GM12865 (cell line): Measurements from ENCODE around the gene PLXNB2.

ENCODE experiments used
- DNase-seq: peaks from one replicate; pipeline ENCODE4 v3.0.0; 2010; ENCODE audit warnings: low read depth
- H3K4me3 ChIP-seq: 2 replicates; pipeline ENCODE4 v1.5.1; 2011; ENCODE audit warnings: mild to moderate bottlenecking, low read depth, low read length, control low read depth
- CTCF ChIP-seq: IDR thresholded peaks from 2 replicates; pipeline ENCODE4 v1.5.1; 2011; ENCODE audit warnings: low read length, control low read depth, low read depth, inconsistent platforms; ENCODE audit not compliant: insufficient read depth; ENCODE audit errors: missing control alignments

PLXNB2 gene

GRCh38 chr22:50257451-50258360, 49.7 kb downstream of the PLXNB2 start:
- no peak for DNase-seq
- no peak overlapping the region for H3K4me3 ChIP-seq
- TF ChIP-seq CTCF: no peak

GRCh38 chr22:50257041-50257440, 50.4 kb downstream of the PLXNB2 start:
- no peak for DNase-seq
- no peak overlapping the region for H3K4me3 ChIP-seq
- no peak for TF ChIP-seq CTCF

GRCh38 chr22:50256258-50256862, 51.1 kb downstream of the PLXNB2 start:
- TF ChIP-seq CTCF: no peak
- H3K4me3 ChIP-seq: no peak overlapping the region
- no peak for DNase-seq

GRCh38 chr22:50255607-50256006, 51.8 kb downstream of the PLXNB2 start:
- H3K4me3 ChIP-seq: no peak overlapping the region
- DNase-seq: no peak
- no peak for TF ChIP-seq CTCF

GRCh38 chr22:50255099-50255498, 52.3 kb downstream of the PLXNB2 start:
- no peak for DNase-seq
- TF ChIP-seq CTCF: no peak
- no peak overlapping the region for H3K4me3 ChIP-seq

GRCh38 chr22:50253941-50254340, 53.5 kb downstream of the PLXNB2 start:
- no peak for DNase-seq
- H3K4me3 ChIP-seq: no peak overlapping the region
- no peak for TF ChIP-seq CTCF
